Mononuclear cell (primary cell): ENCODE measurements around the gene ADAMTS2. TPM values are rescaled to one million over a fixed set of nuclear protein-coding genes. Genes with fewer than 3 reads are reported as not detected.

Source experiments
- H3K27me3 ChIP-seq: 2 replicates; pipeline ENCODE4 v1.6.0; 2011; ENCODE audit warnings: low read length, control low read depth; ENCODE audit not compliant: insufficient read depth
- H3K4me1 ChIP-seq: 2 replicates; pipeline ENCODE4 v1.5.1; 2011; ENCODE audit warnings: mild to moderate bottlenecking, low read length, control low read depth; ENCODE audit not compliant: insufficient read depth
- H3K4me3 ChIP-seq: 2 replicates; pipeline ENCODE4 v1.5.1; 2011; ENCODE audit warnings: mild to moderate bottlenecking, low read length, moderate library complexity
- H3K9me3 ChIP-seq: 2 replicates; pipeline ENCODE4 v1.5.1; 2011; ENCODE audit warnings: low read depth, mild to moderate bottlenecking, control low read depth, low read length
- total RNA-seq: library from RNA; depleted of rRNA; stranded (reverse); fragments of >200 nt; gene quantifications from one replicate; pipeline ENCODE4 v1.2.3, GENCODE V29; 2012

The ADAMTS2 gene
- total RNA-seq, 1 donor: 0.21 TPM

- H3K27me3 ChIP-seq: no peaks in the 10 kb centered on the region
- H3K4me1 ChIP-seq: no peaks in the 10 kb centered on the region
- no peak overlapping the region for H3K4me3 ChIP-seq
- H3K9me3 ChIP-seq: no peaks in the 10 kb centered on the region
Observed at GRCh38 chr5:179316111-179316551, 29.1 kb downstream of the ADAMTS2 start.

GRCh38 chr5:179315356-179315890 is 29.8 kb downstream of the ADAMTS2 start:
- H3K27me3 ChIP-seq: no peaks in the 10 kb centered on the region
- no peaks in the 10 kb centered on the region for H3K4me1 ChIP-seq
- no peak overlapping the region for H3K4me3 ChIP-seq
- H3K9me3 ChIP-seq: no peaks in the 10 kb centered on the region

- Histone ChIP-seq H3K27me3 (no peaks in the 10 kb centered on the region), H3K4me1 (no peaks in the 10 kb centered on the region), H3K9me3 (no peaks in the 10 kb centered on the region), H3K4me3 (no peak overlapping the region)
Observed at GRCh38 chr5:179314606-179315355, 30.5 kb downstream of the ADAMTS2 start.

DNA sequence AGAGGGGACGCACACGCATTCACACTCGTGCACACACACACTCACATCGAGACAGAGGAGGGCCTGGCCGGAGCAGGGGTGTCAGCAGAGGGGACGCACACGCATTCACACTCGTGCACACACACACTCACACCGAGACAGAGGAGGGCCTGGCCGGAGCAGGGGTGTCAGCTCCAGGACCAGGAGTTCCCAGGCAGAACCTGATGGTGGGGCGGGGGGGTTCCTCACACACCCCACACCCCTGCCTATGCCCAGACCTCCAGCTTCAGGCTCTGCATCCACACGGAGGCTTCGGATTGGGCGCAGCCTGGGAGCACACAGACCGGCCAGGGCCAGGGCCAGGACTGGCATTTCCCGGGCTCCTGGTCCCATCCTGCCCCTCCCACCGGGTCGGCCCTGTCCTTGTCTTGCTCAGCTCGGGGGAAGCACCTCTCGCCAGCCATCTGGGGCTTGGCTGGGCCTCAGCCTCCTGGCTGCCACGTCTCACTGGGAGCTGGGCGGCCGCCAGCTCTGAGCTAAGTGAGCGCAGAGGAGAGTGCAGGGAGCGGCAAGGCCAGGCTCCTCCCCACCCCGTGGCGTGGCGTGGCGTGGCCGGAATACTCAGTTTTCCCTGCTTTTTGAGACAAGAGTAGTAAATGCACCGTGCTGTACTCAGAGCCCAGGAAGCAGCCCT is 31.3 kb downstream of the ADAMTS2 start:
- H3K4me1 ChIP-seq: no peaks in the 10 kb centered on the region
- no peaks in the 10 kb centered on the region for H3K27me3 ChIP-seq
- no peaks in the 10 kb centered on the region for H3K9me3 ChIP-seq
- no peak overlapping the region for H3K4me3 ChIP-seq

GRCh38 chr5:179312557-179313235 is 32.6 kb downstream of the ADAMTS2 start:
- no peaks in the 10 kb centered on the region for H3K9me3 ChIP-seq
- no peaks in the 10 kb centered on the region for H3K4me1 ChIP-seq
- no peaks in the 10 kb centered on the region for H3K27me3 ChIP-seq
- H3K4me3 ChIP-seq: no peak overlapping the region

- no peaks in the 10 kb centered on the region for H3K4me1 ChIP-seq
- no peak overlapping the region for H3K4me3 ChIP-seq
Observed at GRCh38 chr5:179311581-179311980, 33.7 kb downstream of the ADAMTS2 start.

GRCh38 chr5:179311091-179311470 is 34.2 kb downstream of the ADAMTS2 start:
- no peaks in the 10 kb centered on the region for H3K4me1 ChIP-seq
- H3K9me3 ChIP-seq: no peaks in the 10 kb centered on the region
- no peaks in the 10 kb centered on the region for H3K27me3 ChIP-seq
- no peak overlapping the region for H3K4me3 ChIP-seq

More at GRCh38 chr5:179311581-179311980, 33.7 kb downstream of the ADAMTS2 start:
- Histone ChIP-seq H3K27me3 (no peaks in the 10 kb centered on the region), H3K9me3 (no peaks in the 10 kb centered on the region)

DNA sequence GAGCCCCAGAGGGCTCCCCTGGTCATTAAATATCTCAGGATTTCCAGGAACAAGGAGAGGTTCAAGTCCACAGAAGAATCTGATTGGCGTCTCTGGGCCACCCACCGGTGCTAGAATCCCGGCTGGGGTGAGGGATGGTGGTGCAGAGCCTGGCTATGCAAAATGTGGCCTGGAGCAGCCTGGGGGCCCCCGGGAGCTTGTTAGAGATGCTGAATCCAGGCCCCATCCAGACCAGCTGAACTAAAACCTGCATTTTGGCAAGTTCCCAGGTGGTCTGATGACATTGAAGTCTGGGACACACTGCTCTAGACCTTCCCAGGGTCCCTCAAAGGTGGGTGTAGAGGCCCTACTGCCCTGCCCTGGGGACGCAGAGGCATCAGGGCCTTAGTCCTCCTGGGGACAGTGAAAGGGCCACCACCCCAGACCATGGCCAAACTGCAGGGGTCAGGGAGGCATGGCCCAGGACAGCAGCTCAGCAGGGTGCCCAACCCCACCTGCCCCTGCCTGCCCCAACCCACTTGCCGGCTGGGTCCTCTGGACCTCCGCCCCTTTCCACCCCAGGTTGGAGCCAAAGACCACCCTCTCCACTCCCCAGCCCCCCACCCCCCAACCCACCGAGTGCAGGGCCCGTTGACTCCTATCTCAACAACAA is 34.7 kb downstream of the ADAMTS2 start:
- no peak overlapping the region for H3K4me3 ChIP-seq
- no peaks in the 10 kb centered on the region for H3K4me1 ChIP-seq
- no peaks in the 10 kb centered on the region for H3K9me3 ChIP-seq
- H3K27me3 ChIP-seq: no peaks in the 10 kb centered on the region

DNA sequence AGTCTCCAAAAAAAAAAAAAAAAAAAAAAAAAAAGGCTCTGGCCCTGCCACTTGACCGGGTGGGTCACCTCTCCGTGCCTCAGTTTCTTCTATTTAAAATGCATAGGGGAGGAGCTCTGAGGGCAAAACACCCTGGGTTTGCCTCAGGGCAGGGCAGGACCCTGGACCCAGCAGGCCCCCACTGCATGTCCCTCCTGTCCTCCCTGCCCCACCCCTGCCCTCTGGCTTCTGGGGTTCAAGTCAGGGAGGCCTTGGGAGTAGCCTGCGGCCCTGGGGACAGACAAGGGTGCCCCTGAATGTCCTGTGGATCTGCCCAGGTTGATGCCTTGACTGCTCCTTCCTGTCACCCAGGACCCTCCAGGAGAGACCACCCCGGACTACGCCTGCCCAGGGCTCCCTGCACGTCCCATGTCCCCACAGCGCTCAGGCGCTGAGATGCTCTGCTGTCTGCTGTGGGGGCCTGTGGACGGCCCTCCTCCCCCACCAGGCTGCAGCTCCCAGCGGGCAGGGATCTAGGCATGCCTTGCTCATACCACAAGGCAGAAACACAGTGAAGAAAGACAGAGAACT is 35.4 kb downstream of the ADAMTS2 start:
- H3K4me3 ChIP-seq: no peak overlapping the region
- H3K4me1 ChIP-seq: no peaks in the 10 kb centered on the region
- H3K9me3 ChIP-seq: no peaks in the 10 kb centered on the region
- H3K27me3 ChIP-seq: no peaks in the 10 kb centered on the region

DNA sequence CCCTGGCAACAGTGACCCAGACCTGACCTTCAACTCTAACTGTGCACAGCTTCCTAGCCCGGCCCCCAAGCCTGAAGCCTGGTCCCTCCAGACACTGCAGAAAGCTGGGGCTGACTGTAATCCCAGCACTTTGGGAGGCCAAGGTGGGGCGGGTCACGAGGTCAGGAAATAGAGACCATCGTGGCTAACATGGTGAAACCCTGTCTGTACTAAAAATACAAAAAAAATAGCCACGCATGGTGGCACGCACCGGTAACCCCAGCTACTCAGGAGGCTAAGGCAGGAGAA is 35.9 kb downstream of the ADAMTS2 start:
- Histone ChIP-seq H3K4me1 (no peaks in the 10 kb centered on the region), H3K27me3 (no peaks in the 10 kb centered on the region), H3K9me3 (no peaks in the 10 kb centered on the region), H3K4me3 (no peak overlapping the region)

- Histone ChIP-seq H3K4me1 (no peaks in the 10 kb centered on the region), H3K9me3 (no peaks in the 10 kb centered on the region), H3K4me3 (no peak overlapping the region), H3K27me3 (no peaks in the 10 kb centered on the region)
Observed at GRCh38 chr5:179308563-179309382, 36.5 kb downstream of the ADAMTS2 start.

DNA sequence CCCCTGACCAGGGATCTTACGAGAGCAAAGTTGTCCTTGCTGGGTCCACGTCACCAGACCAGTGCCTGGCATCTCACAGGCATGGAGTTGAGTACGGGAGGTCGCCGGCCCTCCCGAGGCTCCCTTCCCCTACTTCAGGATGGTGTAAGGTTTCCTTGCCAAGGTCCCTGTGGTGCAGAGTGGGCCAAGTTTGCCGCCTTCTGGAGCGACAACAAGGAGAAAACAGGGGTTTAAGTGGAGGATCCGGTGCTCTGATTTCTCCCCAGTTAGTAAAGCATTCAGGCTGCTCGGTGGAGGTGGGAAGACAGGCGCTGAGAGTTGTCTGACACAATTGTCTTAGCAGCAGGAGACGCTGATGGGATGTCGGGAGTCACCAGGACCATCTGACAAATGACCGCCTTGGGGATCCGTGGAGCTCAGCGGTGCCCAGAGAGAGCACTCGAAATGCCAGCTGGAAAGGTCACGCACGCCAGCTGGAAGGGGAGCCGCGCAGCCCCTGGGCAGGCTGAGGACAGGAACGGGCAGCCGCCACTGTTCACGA is 37.3 kb downstream of the ADAMTS2 start:
- Histone ChIP-seq H3K9me3 (no peaks in the 10 kb centered on the region), H3K4me3 (no peak overlapping the region), H3K27me3 (no peaks in the 10 kb centered on the region), H3K4me1 (no peaks in the 10 kb centered on the region)

- H3K27me3 ChIP-seq: no peaks in the 10 kb centered on the region
- no peaks in the 10 kb centered on the region for H3K9me3 ChIP-seq
- no peaks in the 10 kb centered on the region for H3K4me1 ChIP-seq
- H3K4me3 ChIP-seq: no peak overlapping the region
Observed at GRCh38 chr5:179307013-179307800, 38.1 kb downstream of the ADAMTS2 start.
